ENCODE measurements around the gene IQSEC3.

DNA sequence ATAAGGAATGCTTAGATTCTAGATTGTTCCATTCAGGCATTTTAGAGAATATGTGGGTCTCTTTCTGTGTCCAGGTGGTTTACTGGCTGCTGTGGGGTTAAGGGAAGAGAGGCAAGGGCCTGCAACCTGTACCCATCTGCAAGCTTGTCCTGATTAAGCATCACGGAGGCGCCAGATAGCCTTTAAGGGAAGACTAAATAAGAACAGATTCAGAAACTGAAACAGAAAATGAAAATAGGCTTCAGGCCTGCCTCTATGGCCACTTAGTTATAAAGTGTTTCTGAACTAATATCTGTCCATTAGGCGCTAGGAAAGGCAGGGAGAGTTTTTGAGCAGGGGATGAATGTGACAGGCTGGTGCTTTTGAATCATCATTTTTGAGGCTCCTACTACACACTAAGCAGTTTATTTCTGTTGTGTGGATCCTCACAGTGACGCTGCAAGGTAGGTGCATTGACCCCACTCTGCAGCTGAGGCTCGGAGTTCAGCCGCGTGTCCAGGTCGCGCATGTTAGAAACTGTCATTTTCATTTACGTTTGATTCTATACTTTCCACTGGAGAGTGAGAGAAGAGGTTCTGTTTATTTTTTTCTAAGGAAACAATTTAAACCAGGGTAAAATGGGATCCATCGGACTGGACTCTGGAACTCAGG, 100.0 kb downstream of the IQSEC3 start:
- TF ChIP-seq, protein P1, sequence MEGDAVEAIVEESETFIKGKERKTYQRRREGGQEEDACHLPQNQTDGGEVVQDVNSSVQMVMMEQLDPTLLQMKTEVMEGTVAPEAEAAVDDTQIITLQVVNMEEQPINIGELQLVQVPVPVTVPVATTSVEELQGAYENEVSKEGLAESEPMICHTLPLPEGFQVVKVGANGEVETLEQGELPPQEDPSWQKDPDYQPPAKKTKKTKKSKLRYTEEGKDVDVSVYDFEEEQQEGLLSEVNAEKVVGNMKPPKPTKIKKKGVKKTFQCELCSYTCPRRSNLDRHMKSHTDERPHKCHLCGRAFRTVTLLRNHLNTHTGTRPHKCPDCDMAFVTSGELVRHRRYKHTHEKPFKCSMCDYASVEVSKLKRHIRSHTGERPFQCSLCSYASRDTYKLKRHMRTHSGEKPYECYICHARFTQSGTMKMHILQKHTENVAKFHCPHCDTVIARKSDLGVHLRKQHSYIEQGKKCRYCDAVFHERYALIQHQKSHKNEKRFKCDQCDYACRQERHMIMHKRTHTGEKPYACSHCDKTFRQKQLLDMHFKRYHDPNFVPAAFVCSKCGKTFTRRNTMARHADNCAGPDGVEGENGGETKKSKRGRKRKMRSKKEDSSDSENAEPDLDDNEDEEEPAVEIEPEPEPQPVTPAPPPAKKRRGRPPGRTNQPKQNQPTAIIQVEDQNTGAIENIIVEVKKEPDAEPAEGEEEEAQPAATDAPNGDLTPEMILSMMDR (conservative IDR thresholded peaks at IDR 0.05): no peak
- no peak for TF ChIP-seq ZFX (IDR thresholded peaks at IDR 0.05)
